ENCODE measurements around the gene YBX2.

DNA sequence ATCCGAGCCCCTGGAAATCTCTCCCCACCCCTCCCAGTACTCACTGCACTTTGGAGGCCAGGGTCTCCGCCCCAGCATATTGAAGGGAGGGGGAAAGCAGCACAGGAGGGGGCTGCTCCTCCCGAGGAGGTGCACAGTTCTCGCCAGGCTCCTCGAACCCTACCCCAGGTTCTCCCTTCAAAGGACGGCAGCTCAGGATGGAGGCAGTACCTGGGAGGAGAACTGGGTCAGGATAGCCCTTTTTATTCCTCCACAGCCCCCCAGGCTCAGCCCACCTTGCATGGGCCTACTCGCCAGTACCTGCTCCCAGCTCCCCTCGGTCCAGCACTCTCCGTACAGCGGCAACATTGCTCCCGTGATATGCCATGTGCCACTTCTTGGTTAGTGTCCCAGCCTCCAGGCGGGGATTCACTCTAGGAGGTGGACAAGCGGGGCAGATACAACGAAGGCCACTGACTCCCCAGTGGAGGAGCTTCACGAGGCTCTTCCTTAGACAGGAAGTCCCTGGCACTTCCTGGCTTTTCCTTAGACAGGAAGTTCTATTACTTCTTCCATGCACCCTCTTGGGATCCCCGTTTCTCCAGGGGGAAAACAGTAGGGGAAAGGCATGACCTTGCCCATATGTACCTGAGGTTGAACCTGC, 22.8 kb upstream of the YBX2 start:
- TF ChIP-seq, protein P1, sequence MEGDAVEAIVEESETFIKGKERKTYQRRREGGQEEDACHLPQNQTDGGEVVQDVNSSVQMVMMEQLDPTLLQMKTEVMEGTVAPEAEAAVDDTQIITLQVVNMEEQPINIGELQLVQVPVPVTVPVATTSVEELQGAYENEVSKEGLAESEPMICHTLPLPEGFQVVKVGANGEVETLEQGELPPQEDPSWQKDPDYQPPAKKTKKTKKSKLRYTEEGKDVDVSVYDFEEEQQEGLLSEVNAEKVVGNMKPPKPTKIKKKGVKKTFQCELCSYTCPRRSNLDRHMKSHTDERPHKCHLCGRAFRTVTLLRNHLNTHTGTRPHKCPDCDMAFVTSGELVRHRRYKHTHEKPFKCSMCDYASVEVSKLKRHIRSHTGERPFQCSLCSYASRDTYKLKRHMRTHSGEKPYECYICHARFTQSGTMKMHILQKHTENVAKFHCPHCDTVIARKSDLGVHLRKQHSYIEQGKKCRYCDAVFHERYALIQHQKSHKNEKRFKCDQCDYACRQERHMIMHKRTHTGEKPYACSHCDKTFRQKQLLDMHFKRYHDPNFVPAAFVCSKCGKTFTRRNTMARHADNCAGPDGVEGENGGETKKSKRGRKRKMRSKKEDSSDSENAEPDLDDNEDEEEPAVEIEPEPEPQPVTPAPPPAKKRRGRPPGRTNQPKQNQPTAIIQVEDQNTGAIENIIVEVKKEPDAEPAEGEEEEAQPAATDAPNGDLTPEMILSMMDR (IDR thresholded peaks at IDR 0.05), result no peak
- no peak for TF ChIP-seq EZH2 (IDR thresholded peaks at IDR 0.05; ENCODE audit: borderline replicate concordance, insufficient read depth, low read depth, low read length, poor library complexity, severe bottlenecking)

Data from B cell (primary cell).